HUES6 (cell line): ENCODE data around the gene ALLC.

ENCODE experiments used
- H3K27ac ChIP-seq: 2 replicates; pipeline ENCODE4 v1.7.0; 2013; ENCODE audit warnings: low read depth, mild to moderate bottlenecking, low read length, inconsistent platforms
- H3K27me3 ChIP-seq: 2 replicates; pipeline ENCODE4 v1.6.1; 2013; ENCODE audit warnings: low read length; ENCODE audit not compliant: control insufficient read depth, insufficient read depth
- H3K36me3 ChIP-seq: 2 replicates; pipeline ENCODE4 v1.6.1; 2013; ENCODE audit warnings: low read length; ENCODE audit not compliant: control insufficient read depth, insufficient read depth
- H3K4me1 ChIP-seq: 2 replicates; pipeline ENCODE4 v1.6.1; 2013; ENCODE audit warnings: low read length; ENCODE audit not compliant: control insufficient read depth, insufficient read depth
- H3K4me3 ChIP-seq: 2 replicates; pipeline ENCODE4 v1.5.1; 2013; ENCODE audit warnings: low read depth, low read length
- H3K9ac ChIP-seq: one replicate; pipeline ENCODE4 v1.6.1; 2013; ENCODE audit warnings: mild to moderate bottlenecking, low read length
- H3K9me3 ChIP-seq: 2 replicates; pipeline ENCODE4 v1.6.1; 2013; ENCODE audit warnings: low read depth, low read length; ENCODE audit not compliant: control insufficient read depth, insufficient read depth

ALLC gene

DNA sequence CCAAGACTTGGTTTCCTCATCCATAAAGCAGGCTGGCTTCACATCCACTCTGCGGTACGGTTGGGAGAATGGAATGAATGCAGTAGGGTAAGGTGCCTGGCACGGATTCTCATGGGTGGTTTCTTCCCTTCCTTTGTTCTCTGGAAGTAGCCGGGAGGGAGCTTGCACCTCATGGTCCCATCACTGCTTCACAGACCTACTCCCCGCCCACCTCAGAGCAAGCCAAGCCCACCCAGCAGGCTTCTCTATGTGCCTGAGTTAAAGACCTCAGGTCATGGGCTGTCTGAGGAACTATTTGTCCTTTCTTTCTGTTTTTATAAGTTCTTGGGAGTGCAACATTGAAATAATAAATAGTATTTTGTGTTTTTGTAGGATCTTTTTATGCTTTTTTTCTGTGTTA, 48.9 kb downstream of the ALLC start:
- peaks cover 21% of the 10 kb centered on the region for H3K27me3 ChIP-seq
- no peak overlapping the region for H3K4me3 ChIP-seq
- no peak overlapping the region for H3K9ac ChIP-seq
- H3K36me3 ChIP-seq: no peaks in the 10 kb centered on the region
- H3K27ac ChIP-seq: no peak overlapping the region
- H3K9me3 ChIP-seq: peaks cover 3% of the 10 kb centered on the region; the same call in 1 of the 2 replicates
- no peaks in the 10 kb centered on the region for H3K4me1 ChIP-seq

DNA sequence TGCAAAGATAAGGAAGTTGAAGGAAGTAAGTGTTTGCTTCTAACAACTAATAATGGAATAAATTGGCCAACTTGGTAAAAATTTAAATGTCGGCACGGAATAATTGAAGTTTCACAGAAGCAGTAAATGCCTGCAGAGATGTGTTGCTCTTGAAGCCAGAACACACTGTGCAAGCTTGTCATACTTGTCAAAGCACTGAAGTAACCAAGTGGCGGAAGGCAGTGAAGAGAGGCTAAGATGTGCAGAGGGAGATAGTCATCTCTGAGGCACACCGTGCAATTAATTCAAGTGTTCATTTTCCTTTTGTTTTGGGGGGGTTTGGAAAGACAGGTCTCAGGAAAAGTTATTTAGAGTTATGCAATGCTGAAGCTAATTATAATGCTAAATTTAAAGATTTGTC, 50.6 kb downstream of the ALLC start:
- peaks cover 3% of the 10 kb centered on the region; the same call in 1 of the 2 replicates for H3K9me3 ChIP-seq
- peaks cover 4% of the 10 kb centered on the region for H3K27me3 ChIP-seq
- no peaks in the 10 kb centered on the region for H3K36me3 ChIP-seq
- no peak overlapping the region for H3K27ac ChIP-seq
- H3K4me3 ChIP-seq: no peak overlapping the region
- H3K9ac ChIP-seq: no peak overlapping the region
- no peaks in the 10 kb centered on the region for H3K4me1 ChIP-seq

DNA sequence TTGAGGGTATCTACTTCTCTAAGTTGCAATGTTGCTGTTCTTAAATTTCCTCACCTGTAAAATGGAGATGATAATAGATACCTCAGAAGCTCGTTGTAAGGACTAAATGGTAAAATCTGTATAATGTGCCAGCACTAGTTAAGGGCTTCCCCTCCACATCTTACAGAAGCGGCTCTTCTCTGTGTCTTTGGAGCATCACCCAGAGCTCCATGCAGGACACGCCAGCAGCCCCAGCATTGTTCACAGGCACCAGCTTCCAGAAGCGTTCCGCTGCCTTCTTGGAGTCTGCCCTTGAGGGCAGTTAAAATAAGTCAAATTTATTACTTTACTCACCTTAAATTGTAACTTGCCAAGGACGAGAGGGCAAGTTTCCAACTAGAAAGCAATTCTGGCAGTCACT, 51.2 kb downstream of the ALLC start:
- Histone ChIP-seq H3K4me1 (no peaks in the 10 kb centered on the region), H3K27ac (no peak overlapping the region), H3K36me3 (no peaks in the 10 kb centered on the region), H3K4me3 (no peak overlapping the region), H3K27me3 (no peaks in the 10 kb centered on the region), H3K9me3 (peaks cover 3% of the 10 kb centered on the region; the same call in 1 of the 2 replicates), H3K9ac (no peak overlapping the region)

DNA sequence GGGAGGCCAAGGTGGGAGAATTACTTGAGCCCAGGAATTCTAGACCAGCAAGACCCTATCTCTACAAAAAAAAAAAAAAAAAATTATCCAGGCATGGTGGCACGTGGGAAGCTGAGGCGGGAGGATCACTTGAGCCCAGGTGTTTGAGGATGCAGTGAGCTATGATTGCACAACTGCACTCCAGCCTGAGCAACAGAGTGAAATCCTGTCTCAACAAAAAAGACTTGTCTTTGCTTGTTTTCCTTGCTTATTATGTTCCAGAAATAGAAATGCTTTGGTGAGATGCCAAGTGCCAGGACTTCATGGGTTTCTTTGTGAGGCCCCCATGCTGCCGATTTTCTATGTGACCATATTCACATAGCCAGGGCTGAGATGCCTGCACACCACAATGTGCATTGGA, 54.4 kb downstream of the ALLC start:
- H3K4me1 ChIP-seq: no peaks in the 10 kb centered on the region
- no peak overlapping the region for H3K27ac ChIP-seq
- no peaks in the 10 kb centered on the region for H3K36me3 ChIP-seq
- H3K9me3 ChIP-seq: peaks cover 3% of the 10 kb centered on the region; the same call in 1 of the 2 replicates
- no peak overlapping the region for H3K4me3 ChIP-seq
- H3K27me3 ChIP-seq: no peaks in the 10 kb centered on the region
- no peak overlapping the region for H3K9ac ChIP-seq

DNA sequence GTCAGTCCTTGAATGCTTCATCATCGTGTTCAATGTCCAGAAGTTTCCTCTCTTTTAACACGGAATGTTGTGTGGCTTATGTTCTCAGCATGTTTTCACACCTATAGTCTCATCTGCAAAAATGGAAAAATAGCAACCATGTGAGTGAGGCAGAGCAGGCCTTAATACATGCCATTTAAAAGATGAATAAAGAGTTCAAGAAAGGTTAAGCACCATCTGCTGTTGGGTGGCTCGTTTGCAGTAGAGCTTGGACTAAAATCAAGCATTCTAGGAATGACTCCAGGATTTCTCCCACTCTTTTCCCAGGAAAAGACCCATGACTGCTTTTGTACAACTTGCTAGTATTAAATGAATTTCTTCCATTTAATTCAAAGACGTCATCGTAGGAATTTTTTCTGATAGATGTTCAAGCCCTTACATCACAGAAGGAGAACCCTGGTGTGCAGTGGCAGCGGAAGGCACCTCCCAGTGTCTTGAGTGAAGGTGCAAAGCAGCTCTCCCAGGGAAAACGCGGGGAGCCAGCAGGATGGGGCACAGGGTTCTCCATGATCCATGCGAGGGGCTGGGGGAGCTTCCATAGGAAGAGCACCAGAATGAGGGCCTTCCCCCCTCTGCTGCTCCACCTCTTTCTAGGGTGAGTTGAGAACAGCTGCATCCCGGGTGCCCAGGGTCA, 55.0 kb downstream of the ALLC start:
- no peak overlapping the region for H3K9ac ChIP-seq
- no peak overlapping the region for H3K4me3 ChIP-seq
- peaks cover 3% of the 10 kb centered on the region; the same call in 1 of the 2 replicates for H3K9me3 ChIP-seq
- no peaks in the 10 kb centered on the region for H3K4me1 ChIP-seq
- H3K36me3 ChIP-seq: no peaks in the 10 kb centered on the region
- no peaks in the 10 kb centered on the region for H3K27me3 ChIP-seq
- no peak overlapping the region for H3K27ac ChIP-seq

DNA sequence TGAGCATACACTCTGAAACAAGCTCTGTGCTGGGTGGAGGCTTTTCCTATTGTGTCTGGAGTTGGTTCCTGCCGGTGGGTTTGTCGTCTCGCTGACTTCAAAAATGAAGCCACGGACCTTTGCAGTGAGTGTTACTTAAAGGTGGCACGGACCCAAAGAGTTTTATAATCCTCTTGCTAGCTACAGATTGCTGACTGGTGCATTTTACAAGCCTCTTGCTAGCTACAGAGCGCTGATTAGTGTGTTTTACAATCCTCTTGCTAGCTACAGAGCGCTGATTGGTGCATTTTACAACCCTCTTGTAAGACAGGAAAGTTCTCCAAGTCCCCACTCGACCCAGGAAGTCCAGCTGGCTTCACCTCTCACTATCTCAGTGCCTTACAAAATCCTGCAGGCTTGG, 60.7 kb downstream of the ALLC start:
- Histone ChIP-seq H3K9ac (no peak overlapping the region), H3K9me3 (peaks cover 9% of the 10 kb centered on the region), H3K27me3 (no peaks in the 10 kb centered on the region), H3K36me3 (no peaks in the 10 kb centered on the region), H3K4me3 (no peak overlapping the region), H3K4me1 (no peaks in the 10 kb centered on the region), H3K27ac (no peak overlapping the region)

DNA sequence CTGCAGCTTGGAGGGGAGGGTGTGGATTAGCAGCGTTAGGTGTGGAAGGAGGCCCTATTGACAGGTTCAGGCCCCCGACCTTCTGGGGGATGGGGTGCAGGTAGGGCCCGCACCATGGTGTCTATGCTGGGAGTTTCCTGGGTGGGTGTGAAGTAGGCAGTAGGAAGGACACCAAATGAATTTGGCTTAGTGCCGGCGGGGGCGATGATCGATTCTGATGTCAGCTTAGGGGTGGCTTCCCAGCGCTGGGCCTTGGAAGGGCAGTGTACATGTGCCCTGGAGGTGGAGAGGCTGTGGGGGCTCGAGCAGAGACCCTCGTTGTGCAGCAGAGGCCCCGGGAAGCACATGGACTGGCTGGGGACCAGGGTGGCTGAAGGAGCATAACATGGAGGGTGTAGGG, 67.0 kb downstream of the ALLC start:
- Histone ChIP-seq H3K27me3 (peaks cover 22% of the 10 kb centered on the region; the same call in 1 of the 2 replicates), H3K4me1 (peaks cover 10% of the 10 kb centered on the region), H3K4me3 (no peak overlapping the region), H3K27ac (no peak overlapping the region), H3K9ac (no peak overlapping the region), H3K9me3 (peaks cover 8% of the 10 kb centered on the region), H3K36me3 (no peaks in the 10 kb centered on the region)

DNA sequence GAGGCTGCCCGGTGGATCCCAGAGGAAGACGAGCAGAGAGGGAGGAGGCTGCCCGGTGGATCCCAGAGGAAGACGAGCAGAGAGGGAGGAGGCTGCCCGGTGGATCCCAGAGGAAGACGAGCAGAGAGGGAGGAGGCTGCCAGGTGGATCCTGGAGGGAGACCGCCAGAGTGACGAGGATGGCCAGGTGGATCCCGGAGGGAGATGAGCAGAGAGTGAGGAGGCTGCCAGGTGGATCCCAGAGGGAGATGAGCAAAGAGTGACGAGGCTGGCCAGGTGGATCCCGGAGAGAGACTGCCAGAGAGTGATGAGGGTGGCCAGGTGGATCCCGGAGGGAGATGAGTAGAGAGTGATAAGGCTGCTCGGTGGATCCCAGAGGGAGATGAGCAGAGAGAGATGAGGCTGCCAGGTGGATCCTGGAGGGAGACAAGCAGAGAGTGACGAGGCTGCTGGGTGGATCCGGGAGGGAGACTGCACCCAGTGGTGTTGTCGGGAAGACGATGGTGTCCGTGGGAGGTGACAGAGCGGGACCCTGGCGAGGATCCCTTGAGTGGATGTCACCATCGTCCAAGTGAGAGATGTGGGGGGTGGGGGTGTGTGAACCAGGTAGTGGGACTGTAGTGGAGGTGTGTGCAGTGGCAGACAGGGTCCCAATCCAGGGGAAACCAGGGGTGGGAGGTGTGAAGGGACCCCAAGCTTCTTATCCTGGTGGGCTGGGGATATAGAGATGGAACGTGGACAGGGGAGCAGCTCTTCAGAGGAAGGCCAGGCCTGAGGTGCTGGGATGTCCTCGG, 67.7 kb downstream of the ALLC start:
- H3K27ac ChIP-seq: no peak overlapping the region
- H3K27me3 ChIP-seq: peaks cover 22% of the 10 kb centered on the region; the same call in 1 of the 2 replicates

DNA sequence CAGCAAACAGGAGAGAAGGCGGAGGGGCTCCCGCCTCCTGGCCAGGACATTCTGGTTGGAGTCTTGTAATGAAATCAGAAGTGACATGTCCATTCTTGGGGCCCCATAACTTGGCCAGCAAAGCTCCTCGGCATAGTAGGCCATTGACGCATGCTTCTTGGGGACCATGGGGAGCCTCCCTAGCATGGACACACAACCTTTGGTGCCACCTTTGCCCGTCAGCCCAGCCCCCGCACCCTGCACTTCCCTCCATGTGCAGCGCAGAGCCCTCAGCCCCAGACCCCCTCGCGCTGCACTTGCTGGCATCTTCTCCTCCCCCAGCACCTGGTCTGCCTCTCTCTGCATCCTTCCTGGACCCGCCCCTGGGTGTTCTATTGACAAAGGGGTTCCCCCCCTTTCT, 68.5 kb downstream of the ALLC start:
- H3K9ac ChIP-seq: no peak overlapping the region
- H3K27ac ChIP-seq: no peak overlapping the region
- H3K4me1 ChIP-seq: peaks cover 10% of the 10 kb centered on the region
- H3K9me3 ChIP-seq: peaks cover under 1% of the 10 kb centered on the region; the same call in 1 of the 2 replicates
- no peak overlapping the region for H3K4me3 ChIP-seq
- peaks cover 22% of the 10 kb centered on the region; the same call in 1 of the 2 replicates for H3K27me3 ChIP-seq
- no peaks in the 10 kb centered on the region for H3K36me3 ChIP-seq

More for the DNA sequence above, 67.7 kb downstream of the ALLC start:
- peaks cover 6% of the 10 kb centered on the region; the same call in 1 of the 2 replicates for H3K9me3 ChIP-seq
- no peaks in the 10 kb centered on the region for H3K36me3 ChIP-seq
- peaks cover 10% of the 10 kb centered on the region for H3K4me1 ChIP-seq
- no peak overlapping the region for H3K9ac ChIP-seq
- H3K4me3 ChIP-seq: no peak overlapping the region

DNA sequence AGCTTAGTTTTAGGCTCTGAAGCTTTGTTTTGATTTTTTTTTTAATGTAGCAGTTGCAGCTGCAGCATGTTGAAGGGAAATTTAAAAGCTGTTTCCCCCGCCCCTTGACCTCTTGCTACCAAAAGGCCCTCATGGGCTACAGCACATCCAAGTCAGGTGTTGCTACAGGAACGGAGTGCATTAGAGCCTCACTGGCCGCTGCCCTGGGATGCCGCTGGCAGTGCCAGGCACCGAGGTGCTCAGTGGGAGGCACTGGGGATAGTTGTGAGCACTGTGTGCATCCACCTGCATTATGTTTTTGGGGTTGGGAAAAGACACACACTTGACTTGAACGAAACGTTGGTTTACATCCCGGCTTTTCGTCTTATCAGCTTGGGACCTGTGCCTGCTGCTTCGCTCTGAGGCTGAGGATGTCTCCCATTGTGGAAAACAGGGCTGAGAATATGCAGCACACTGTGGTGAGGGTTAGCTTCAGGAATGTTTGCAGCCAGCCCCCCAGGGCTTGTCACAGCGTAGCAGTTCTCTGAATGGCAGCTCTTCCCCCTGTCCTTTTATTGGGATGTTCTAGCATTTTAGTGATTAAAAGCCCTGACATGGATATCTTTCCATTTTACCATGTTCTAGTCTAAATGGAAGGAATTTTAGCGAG, 69.5 kb downstream of the ALLC start:
- Histone ChIP-seq H3K36me3 (no peaks in the 10 kb centered on the region), H3K9me3 (no peaks in the 10 kb centered on the region), H3K27me3 (peaks cover 22% of the 10 kb centered on the region; the same call in 1 of the 2 replicates), H3K27ac (no peak overlapping the region), H3K4me1 (peaks cover 10% of the 10 kb centered on the region), H3K4me3 (peak overlapping the region; percentile 47), H3K9ac (peak overlapping the region; percentile 43)
